BLaER1 treated with 17β-estradiol and CSF1 and Interleukin-3, amounts not matched to agents 10 nM and 100 nM (cell line): Measurements from ENCODE around the gene ATP5PB.

Experiments used
- H3K27ac ChIP-seq, 11 experiments: shearing (Covaris generic); formaldehyde crosslinking; 2 replicates each; pipeline ENCODE4 v1.8.1; 2022
- H3K27me3 ChIP-seq, 11 experiments: shearing (Covaris generic); formaldehyde crosslinking; 2 replicates each; pipeline ENCODE4 v1.8.1; 2022
- H3K36me3 ChIP-seq, 11 experiments: shearing (Covaris generic); formaldehyde crosslinking; 2 replicates each; pipeline ENCODE4 v1.8.1; 2022
- H3K4me1 ChIP-seq, 10 experiments: shearing (Covaris generic); formaldehyde crosslinking; 2 replicates each; pipeline ENCODE4 v1.8.1; 2022
- H3K4me2 ChIP-seq, 11 experiments: shearing (Covaris generic); formaldehyde crosslinking; 2 replicates each; pipeline ENCODE4 v1.8.1; 2022
- H3K4me3 ChIP-seq, 10 experiments: shearing (Covaris generic); formaldehyde crosslinking; 2 replicates each; pipeline ENCODE4 v1.8.1; 2022
- H3K9ac ChIP-seq, 11 experiments: shearing (Covaris generic); formaldehyde crosslinking; 2 replicates each; pipeline ENCODE4 v1.8.1; 2022
- H3K9me3 ChIP-seq, 11 experiments: shearing (Covaris generic); formaldehyde crosslinking; replicated peaks in 1 of 11; 2 replicates each; pipeline ENCODE4 v1.8.1; 2022
- H4K20me1 ChIP-seq, 11 experiments: shearing (Covaris generic); formaldehyde crosslinking; 2 replicates each; pipeline ENCODE4 v1.8.1; 2022
- Cebpa-rat ChIP-seq, 11 experiments: shearing (Covaris generic); IDR thresholded peaks; 2 replicates each; pipeline ENCODE4 v1.8.1; 2022

Gene ATP5PB

DNA sequence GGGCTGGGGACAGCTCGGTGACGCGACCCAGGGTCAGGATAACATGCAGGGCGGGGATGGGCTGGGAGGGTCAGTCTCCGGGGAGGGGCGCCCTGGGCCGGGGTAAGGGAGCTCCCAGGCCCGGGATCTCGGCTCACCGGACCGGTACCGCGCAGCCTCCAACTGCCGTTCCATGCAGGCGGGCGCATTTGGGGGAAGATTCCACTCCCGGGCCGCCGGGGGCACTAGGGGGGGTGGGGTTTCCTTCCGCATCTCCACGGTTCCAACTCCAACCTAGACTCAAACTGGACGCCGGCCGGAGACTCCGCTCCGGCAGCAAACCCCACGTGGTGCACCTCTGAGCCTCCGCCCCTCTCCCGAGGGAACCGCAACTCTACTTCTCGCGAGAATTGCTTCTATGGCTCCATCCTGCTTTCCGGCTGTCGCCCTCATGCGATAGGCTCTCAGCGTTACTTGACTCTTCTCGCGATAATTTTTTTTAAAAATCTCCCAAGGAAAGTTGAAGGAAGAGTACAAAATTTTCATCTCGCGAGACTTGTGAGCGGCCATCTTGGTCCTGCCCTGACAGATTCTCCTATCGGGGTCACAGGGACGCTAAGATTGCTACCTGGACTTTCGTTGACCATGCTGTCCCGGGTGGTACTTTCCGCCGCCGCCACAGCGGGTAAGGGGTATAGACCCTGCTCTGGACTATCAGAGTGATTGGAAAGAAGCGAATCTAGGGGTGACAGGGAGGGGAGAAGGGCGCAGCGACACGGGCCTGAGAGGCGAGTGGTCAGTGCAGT, at the start of gene ATP5PB, which contains the start of gene WDR77:
ATP5PB (plus strand) TSS at position 547 of the 785 bp plus-strand sequence; CDS start at position 625, 78 bp downstream.
WDR77 (minus strand) TSS at position 339 of the 785 bp plus-strand sequence; CDS start at position 252, 87 bp downstream.
- no peak for TF ChIP-seq Cebpa-rat (IDR thresholded peaks at IDR 0.05)
- Histone ChIP-seq H3K27me3 (no peaks in the 10 kb centered on the region), H3K9me3 (no peaks in the 10 kb centered on the region), H4K20me1 (peaks cover 4 to 62% (median 20%) of the 10 kb centered on the region in 11 experiments; a peak in 17 of 22 replicates), H3K4me2 (peak within 1 kb of the TSS; percentile 85 to 99 (median 93)), H3K36me3 (peaks cover 63 to 75% (median 69%) of the 10 kb centered on the region in 11 experiments), H3K4me3 (peak within 1 kb of the TSS; percentile 74 to 95 (median 87)), H3K9ac (peak within 1 kb of the TSS; percentile 91 to 97 (median 94)), H3K27ac (peak within 1 kb of the TSS; percentile 85 to 95 (median 91)), H3K4me1 (peaks cover 29 to 76% (median 50%) of the 10 kb centered on the region in 10 experiments)

DNA sequence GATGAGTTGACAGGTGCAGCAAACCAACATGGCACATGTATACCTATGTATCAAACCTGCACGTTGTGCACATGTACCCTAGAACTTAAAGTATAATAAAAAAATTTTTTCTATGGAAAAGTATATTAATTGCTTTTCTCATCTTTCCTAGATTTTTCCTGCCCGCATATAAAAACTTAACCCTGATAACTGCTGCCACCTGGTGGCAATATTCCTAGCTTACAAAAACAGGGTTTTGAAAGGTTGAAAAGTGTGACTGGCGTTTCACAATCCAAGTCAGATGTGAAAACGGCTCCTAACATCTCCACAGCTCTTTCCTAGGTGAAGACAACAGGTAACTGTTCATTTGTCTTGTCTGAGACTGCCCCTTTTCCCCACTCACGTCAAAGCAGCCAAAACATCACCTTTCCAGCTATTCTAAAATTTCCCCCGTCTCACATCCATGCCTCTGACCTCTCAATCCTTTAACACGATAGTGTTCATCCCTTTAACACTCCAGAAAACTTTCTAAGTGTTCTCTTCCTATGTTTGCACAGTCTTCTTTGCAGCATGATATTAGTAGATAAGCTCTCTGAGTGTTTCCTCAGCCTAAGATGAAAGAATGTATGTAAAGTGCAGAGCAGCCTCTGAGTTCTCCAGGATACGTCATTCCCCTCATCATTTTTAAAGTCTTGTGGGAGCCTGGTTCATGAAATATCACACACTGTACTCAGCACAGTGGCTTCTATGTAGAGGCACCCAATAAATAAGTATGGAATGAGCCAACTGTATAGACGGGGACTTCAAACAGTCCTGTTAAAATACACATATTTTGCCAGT, 49.3 kb upstream of the ATP5PB start:
- H4K20me1 ChIP-seq, result no peaks in the 10 kb centered on the region
- no peak overlapping the region for H3K9ac ChIP-seq
- H3K9me3 ChIP-seq, result peaks cover 0 to 9% (median 3%) of the 10 kb centered on the region in 11 experiments; a peak in 2 of 22 replicates
- H3K27me3 ChIP-seq, result no peaks in the 10 kb centered on the region
- no peaks in the 10 kb centered on the region for H3K36me3 ChIP-seq
- no peak overlapping the region for H3K4me2 ChIP-seq
- H3K4me3 ChIP-seq, result no peak overlapping the region
- TF ChIP-seq Cebpa-rat (IDR thresholded peaks at IDR 0.05), result 0 out of 22 replicates have a peak, but pooled peaks of 1 of the 11 experiments have one; percentile 7
- no peak overlapping the region for H3K27ac ChIP-seq
- no peaks in the 10 kb centered on the region for H3K4me1 ChIP-seq

- H3K27ac ChIP-seq, result no peak overlapping the region
- no peaks in the 10 kb centered on the region for H3K36me3 ChIP-seq
- H3K9ac ChIP-seq, result no peak overlapping the region
- peaks cover 4 to 18% (median 9%) of the 10 kb centered on the region in 10 experiments; a peak in 18 of 20 replicates for H3K4me1 ChIP-seq
- H3K4me3 ChIP-seq, result no peak overlapping the region
- no peak for TF ChIP-seq Cebpa-rat (IDR thresholded peaks at IDR 0.05)
- no peak overlapping the region for H3K4me2 ChIP-seq
- H4K20me1 ChIP-seq, result no peaks in the 10 kb centered on the region
- H3K27me3 ChIP-seq, result no peaks in the 10 kb centered on the region
- peaks cover 0 to 9% (median 3%) of the 10 kb centered on the region in 11 experiments; a peak in 2 of 22 replicates for H3K9me3 ChIP-seq
These were observed 47.2 kb upstream of the ATP5PB start for GRCh38 chr1:111402083-111402482.

DNA sequence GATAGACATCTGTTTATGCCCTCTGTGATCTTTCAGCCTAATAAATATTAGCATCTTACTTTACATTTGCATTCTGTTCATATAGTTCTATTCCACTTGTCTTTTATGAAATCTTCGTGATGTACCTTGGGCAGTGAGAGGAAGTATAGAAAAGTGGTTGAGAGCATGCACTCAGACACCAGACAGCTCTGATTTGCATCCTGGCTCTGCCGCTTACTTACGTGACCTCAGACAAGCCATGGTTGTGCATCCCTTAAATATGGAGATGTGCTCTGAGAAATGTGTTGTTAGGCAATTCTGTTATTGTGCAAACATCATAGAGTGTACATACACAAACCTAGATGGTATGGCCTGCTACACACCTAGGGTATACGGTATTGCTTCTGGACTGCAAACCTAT, 44.7 kb upstream of the ATP5PB start:
- Histone ChIP-seq H3K27me3 (no peaks in the 10 kb centered on the region), H4K20me1 (no peaks in the 10 kb centered on the region), H3K4me2 (no peak overlapping the region), H3K27ac (no peak overlapping the region), H3K9me3 (no peaks in the 10 kb centered on the region), H3K9ac (no peak overlapping the region), H3K4me3 (no peak overlapping the region), H3K4me1 (peaks cover 4 to 19% (median 9%) of the 10 kb centered on the region in 10 experiments; a peak in 18 of 20 replicates), H3K36me3 (no peaks in the 10 kb centered on the region)
- TF ChIP-seq Cebpa-rat (IDR thresholded peaks at IDR 0.05), result no peak

DNA sequence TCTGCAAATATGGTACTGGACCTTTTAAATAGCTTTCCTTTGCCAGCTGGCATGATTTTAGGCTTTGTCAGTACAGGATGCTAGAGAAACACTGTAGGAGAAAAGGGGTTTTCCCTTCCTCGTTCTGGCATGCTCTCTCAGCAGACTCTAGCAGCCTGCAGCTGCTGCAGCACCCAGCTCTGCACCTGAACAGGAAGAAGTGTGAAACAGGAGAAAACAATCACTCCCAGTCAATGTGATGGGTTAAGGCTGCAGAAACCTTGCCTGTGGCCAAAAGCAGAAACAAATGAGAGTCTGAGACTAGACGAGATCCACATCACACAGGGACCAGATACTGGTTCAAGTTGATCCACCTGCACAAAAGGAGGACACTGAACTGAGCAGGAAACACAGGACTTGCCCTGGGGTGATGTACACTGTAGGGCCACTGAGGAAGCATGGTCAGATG, 42.9 kb upstream of the ATP5PB start:
- Histone ChIP-seq H3K9me3 (no peaks in the 10 kb centered on the region), H3K4me1 (peaks cover 4 to 19% (median 9%) of the 10 kb centered on the region in 10 experiments; a peak in 18 of 20 replicates), H3K27ac (no peak overlapping the region), H3K4me3 (no peak overlapping the region), H3K9ac (no peak overlapping the region), H3K27me3 (no peaks in the 10 kb centered on the region), H4K20me1 (no peaks in the 10 kb centered on the region), H3K4me2 (peak overlapping the region in 10 of 11 experiments; percentile 21 to 59 (median 50); a peak in 18 of 22 replicates), H3K36me3 (no peaks in the 10 kb centered on the region)
- TF ChIP-seq Cebpa-rat (IDR thresholded peaks at IDR 0.05), result no peak

DNA sequence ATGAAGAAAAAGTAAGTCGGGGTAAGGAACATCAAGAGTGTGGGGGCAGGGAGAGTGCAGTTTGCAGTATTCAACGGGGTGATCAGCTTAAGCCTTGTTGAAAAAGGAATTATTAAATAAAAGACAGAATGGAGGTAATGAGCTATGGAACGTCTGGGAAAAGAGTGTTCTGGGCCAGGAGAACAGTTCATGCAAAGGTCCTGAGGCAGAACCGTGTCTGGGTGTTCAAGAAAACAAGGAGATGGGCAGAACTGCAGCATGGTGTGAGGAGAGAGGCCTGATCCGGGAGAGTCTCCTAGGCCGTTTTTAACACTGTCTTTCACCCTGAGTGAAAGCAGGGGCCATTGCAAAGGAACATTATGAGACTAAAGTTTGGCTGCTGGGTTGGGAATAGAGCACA, 42.0 kb upstream of the ATP5PB start:
- no peaks in the 10 kb centered on the region for H3K9me3 ChIP-seq
- no peak for TF ChIP-seq Cebpa-rat (IDR thresholded peaks at IDR 0.05)
- H3K27me3 ChIP-seq, result no peaks in the 10 kb centered on the region
- H3K27ac ChIP-seq, result no peak overlapping the region
- H3K4me2 ChIP-seq, result no peak overlapping the region
- no peaks in the 10 kb centered on the region for H3K36me3 ChIP-seq
- H4K20me1 ChIP-seq, result no peaks in the 10 kb centered on the region
- H3K4me1 ChIP-seq, result peaks cover 4 to 19% (median 9%) of the 10 kb centered on the region in 10 experiments; a peak in 18 of 20 replicates
- H3K4me3 ChIP-seq, result no peak overlapping the region
- no peak overlapping the region for H3K9ac ChIP-seq

GRCh38 chr1:111412839-111413238, 36.4 kb upstream of the ATP5PB start:
- no peaks in the 10 kb centered on the region for H3K27me3 ChIP-seq
- H3K4me3 ChIP-seq, result no peak overlapping the region
- peaks cover 0 to 13% (median 3%) of the 10 kb centered on the region in 10 experiments; a peak in 8 of 20 replicates for H3K4me1 ChIP-seq
- H4K20me1 ChIP-seq, result no peaks in the 10 kb centered on the region
- H3K4me2 ChIP-seq, result no peak overlapping the region
- H3K27ac ChIP-seq, result no peak overlapping the region
- H3K9me3 ChIP-seq, result no peaks in the 10 kb centered on the region
- H3K9ac ChIP-seq, result no peak overlapping the region
- no peak for TF ChIP-seq Cebpa-rat (IDR thresholded peaks at IDR 0.05)
- peaks cover 0 to 21% (median 13%) of the 10 kb centered on the region in 11 experiments; a peak in 19 of 22 replicates for H3K36me3 ChIP-seq

GRCh38 chr1:111414756-111415155, 34.5 kb upstream of the ATP5PB start:
- peaks cover 0 to 20% (median 3%) of the 10 kb centered on the region in 10 experiments; a peak in 8 of 20 replicates for H3K4me1 ChIP-seq
- peaks cover 0 to 35% (median 15%) of the 10 kb centered on the region in 11 experiments; a peak in 21 of 22 replicates for H3K36me3 ChIP-seq
- no peak overlapping the region for H3K9ac ChIP-seq
- H4K20me1 ChIP-seq, result no peaks in the 10 kb centered on the region
- H3K4me2 ChIP-seq, result no peak overlapping the region
- H3K9me3 ChIP-seq, result no peaks in the 10 kb centered on the region
- no peak overlapping the region for H3K27ac ChIP-seq
- no peak overlapping the region for H3K4me3 ChIP-seq
- no peaks in the 10 kb centered on the region for H3K27me3 ChIP-seq
- TF ChIP-seq Cebpa-rat (IDR thresholded peaks at IDR 0.05), result no peak

- H3K36me3 ChIP-seq, result peaks cover 0 to 40% (median 15%) of the 10 kb centered on the region in 11 experiments; a peak in 21 of 22 replicates
- H4K20me1 ChIP-seq, result no peaks in the 10 kb centered on the region
- no peak overlapping the region for H3K9ac ChIP-seq
- peaks cover 0 to 20% (median 3%) of the 10 kb centered on the region in 10 experiments; a peak in 8 of 20 replicates for H3K4me1 ChIP-seq
- TF ChIP-seq Cebpa-rat (IDR thresholded peaks at IDR 0.05), result peak in 2 of 11 experiments; percentile 9 to 35; a peak in 1 of 22 replicates
- no peaks in the 10 kb centered on the region for H3K9me3 ChIP-seq
- H3K27ac ChIP-seq, result no peak overlapping the region
- H3K4me3 ChIP-seq, result no peak overlapping the region
- H3K4me2 ChIP-seq, result no peak overlapping the region
- H3K27me3 ChIP-seq, result no peaks in the 10 kb centered on the region
These were observed 33.8 kb upstream of the ATP5PB start for GRCh38 chr1:111415461-111415860.
